ENCODE data around the gene RBBP4. TPM values are rescaled to one million over a fixed set of nuclear protein-coding genes. Genes with fewer than 3 reads are reported as not detected.

RBBP4 gene
- polyA plus RNA-seq, 1 donor from 2014 or later, result 270 TPM

GRCh38 chr1:32685498-32685897 is 34.5 kb downstream of the RBBP4 start:
- H3K4me3 ChIP-seq (ENCODE audit: low read length), result no peak overlapping the region
- no peak overlapping the region for H3K4me2 ChIP-seq (ENCODE audit: low read length)
- H3K9ac ChIP-seq (ENCODE audit: low read length), result no peak overlapping the region
- no peaks in the 10 kb centered on the region for H3K9me2 ChIP-seq (ENCODE audit: insufficient read depth, low read length)
- no peaks in the 10 kb centered on the region for H3K27me3 ChIP-seq (ENCODE audit: insufficient read depth, low read depth, low read length)
- no peak overlapping the region for H3K27ac ChIP-seq (ENCODE audit: low read length)
- no peaks in the 10 kb centered on the region for H4K20me1 ChIP-seq (ENCODE audit: insufficient read depth)
- no peak overlapping the region for H2AFZ ChIP-seq (ENCODE audit: low read depth, low read length)
- no peaks in the 10 kb centered on the region for H3K79me2 ChIP-seq (replicated peaks; ENCODE audit: insufficient read depth, low read length)
- peaks cover 23% of the 10 kb centered on the region for H3K36me3 ChIP-seq (ENCODE audit: insufficient read depth, low read length)
- no peaks in the 10 kb centered on the region for H3F3A ChIP-seq (ENCODE audit: insufficient read depth, low read length, poor library complexity, severe bottlenecking)
- no peaks in the 10 kb centered on the region for H3K9me3 ChIP-seq (ENCODE audit: low read length)
- TF ChIP-seq EP300 (conservative IDR thresholded peaks at IDR 0.05; ENCODE audit: poor library complexity, severe bottlenecking), result no peak
- no peak for TF ChIP-seq SMC3 (conservative IDR thresholded peaks at IDR 0.05; ENCODE audit: poor library complexity)
- TF ChIP-seq POLR2AphosphoS5 (IDR thresholded peaks at IDR 0.05), result no peak
- TF ChIP-seq RAD21 (conservative IDR thresholded peaks at IDR 0.05), result no peak
- no peak for TF ChIP-seq EZH2 (IDR thresholded peaks at IDR 0.05; ENCODE audit: borderline replicate concordance, insufficient read depth, low read length, poor library complexity, severe bottlenecking)
- TF ChIP-seq REST (IDR thresholded peaks at IDR 0.05; ENCODE audit: borderline replicate concordance), result no peak
- no peak for TF ChIP-seq CTCF (IDR thresholded peaks at IDR 0.05; ENCODE audit: poor library complexity, severe bottlenecking)
- no peak for TF ChIP-seq TAF1 (IDR thresholded peaks at IDR 0.05; ENCODE audit: low read depth)
- TF ChIP-seq MXI1 (conservative IDR thresholded peaks at IDR 0.05; ENCODE audit: poor library complexity, severe bottlenecking), result no peak

GRCh38 chr1:32686387-32686786 is 35.4 kb downstream of the RBBP4 start:
- Histone ChIP-seq H3F3A (ENCODE audit: insufficient read depth, low read length, poor library complexity, severe bottlenecking) (no peaks in the 10 kb centered on the region), H3K9ac (ENCODE audit: low read length) (no peak overlapping the region), H3K27ac (ENCODE audit: low read length) (no peak overlapping the region), H4K20me1 (ENCODE audit: insufficient read depth) (no peaks in the 10 kb centered on the region), H3K27me3 (ENCODE audit: insufficient read depth, low read depth, low read length) (no peaks in the 10 kb centered on the region), H3K9me2 (ENCODE audit: insufficient read depth, low read length) (no peaks in the 10 kb centered on the region), H3K4me2 (ENCODE audit: low read length) (no peak overlapping the region), H3K79me2 (replicated peaks; ENCODE audit: insufficient read depth, low read length) (no peaks in the 10 kb centered on the region), H2AFZ (ENCODE audit: low read depth, low read length) (no peak overlapping the region), H3K36me3 (ENCODE audit: insufficient read depth, low read length) (peaks cover 23% of the 10 kb centered on the region), H3K9me3 (ENCODE audit: low read length) (no peaks in the 10 kb centered on the region), H3K4me3 (ENCODE audit: low read length) (no peak overlapping the region)
- TF ChIP-seq EZH2 (IDR thresholded peaks at IDR 0.05; ENCODE audit: borderline replicate concordance, insufficient read depth, low read length, poor library complexity, severe bottlenecking) (no peak), EP300 (conservative IDR thresholded peaks at IDR 0.05; ENCODE audit: poor library complexity, severe bottlenecking) (no peak), TAF1 (IDR thresholded peaks at IDR 0.05; ENCODE audit: low read depth) (no peak), MXI1 (conservative IDR thresholded peaks at IDR 0.05; ENCODE audit: poor library complexity, severe bottlenecking) (no peak)
